DND-41 (cell line): ENCODE data around the gene ST8SIA1.

Source experiments
- ATAC-seq: fragments of 200-7000 bp; cut with Tn5 transposase; 3 replicates; pipeline ENCODE4 v1.9.1; 2021; ENCODE audit warnings: low read depth; ENCODE audit not compliant: insufficient read depth
- DNase-seq: peaks from one replicate; pipeline ENCODE4 v3.0.0-alpha.2; 2020
- H2AFZ ChIP-seq: 2 replicates; pipeline ENCODE4 v1.6.0; 2012; ENCODE audit warnings: low read depth, low read length
- H3K27ac ChIP-seq: 2 replicates; pipeline ENCODE4 v1.5.1; 2012; ENCODE audit warnings: low read length, inconsistent platforms
- H3K27me3 ChIP-seq: fragments of 200-600 bp; sonication (generic); 2 replicates; pipeline ENCODE4 v1.6.0; 2012; ENCODE audit warnings: low read length, mild to moderate bottlenecking, inconsistent platforms; ENCODE audit not compliant: insufficient read depth, poor library complexity
- H3K36me3 ChIP-seq: 2 replicates; pipeline ENCODE4 v1.5.1; 2012; ENCODE audit warnings: low read length, inconsistent platforms; ENCODE audit not compliant: insufficient read depth
- H3K4me1 ChIP-seq: 2 replicates; pipeline ENCODE4 v1.5.1; 2012; ENCODE audit warnings: mild to moderate bottlenecking, low read length; ENCODE audit not compliant: insufficient read depth
- H3K4me2 ChIP-seq: 2 replicates; pipeline ENCODE4 v1.6.0; 2012; ENCODE audit warnings: mild to moderate bottlenecking, moderate library complexity, low read length, inconsistent platforms; ENCODE audit not compliant: insufficient read depth
- H3K4me3 ChIP-seq, 2 experiments: fragments of 200-600 bp in 1 of 2; shearing (Covaris generic) in 1 of 2; 2 replicates each; pipeline ENCODE4 v1.5.1; 2012 to 2016; ENCODE audit warnings: inconsistent platforms in 2 of 2, low read length in 2 of 2, mild to moderate bottlenecking in 2 of 2, low read depth in 1 of 2, moderate library complexity in 1 of 2
- H3K79me2 ChIP-seq: 2 replicates; pipeline ENCODE4 v1.6.0; 2012; ENCODE audit warnings: low read length, inconsistent platforms; ENCODE audit not compliant: insufficient read depth
- H3K9ac ChIP-seq: 2 replicates; pipeline ENCODE4 v1.6.0; 2012; ENCODE audit warnings: low read depth, mild to moderate bottlenecking, inconsistent platforms, low read length, moderate library complexity
- H3K9me3 ChIP-seq: 2 replicates; pipeline ENCODE4 v1.5.1; 2012; ENCODE audit warnings: low read length, moderate library complexity, mild to moderate bottlenecking, inconsistent platforms; ENCODE audit not compliant: insufficient read depth, severe bottlenecking
- H4K20me1 ChIP-seq: 2 replicates; pipeline ENCODE4 v1.6.0; 2012; ENCODE audit warnings: low read length; ENCODE audit not compliant: insufficient read depth
- CTCF ChIP-seq: IDR thresholded peaks from 2 replicates; pipeline ENCODE4 v1.5.1; 2012; ENCODE audit warnings: borderline replicate concordance, low read length, moderate library complexity, mild to moderate bottlenecking; ENCODE audit not compliant: poor library complexity, severe bottlenecking; ENCODE audit errors: extremely low read depth
- EZH2 ChIP-seq: IDR thresholded peaks from 3 replicates; pipeline ENCODE4 v1.6.1; 2012; ENCODE audit warnings: borderline replicate concordance, low read depth, mild to moderate bottlenecking, moderate library complexity, low read length, inconsistent platforms; ENCODE audit not compliant: severe bottlenecking

The ST8SIA1 gene

GRCh38 chr12:22272335-22273151 lies 62.0 kb downstream of the ST8SIA1 start:
- no peak overlapping the region for H3K9ac ChIP-seq
- H3K9me3 ChIP-seq: no peaks in the 10 kb centered on the region
- H3K4me1 ChIP-seq: no peaks in the 10 kb centered on the region
- H3K27ac ChIP-seq: no peak overlapping the region
- H3K36me3 ChIP-seq: no peaks in the 10 kb centered on the region
- no peak for DNase-seq
- no peak for TF ChIP-seq EZH2
- TF ChIP-seq CTCF: no peak
- no peaks in the 10 kb centered on the region for H3K79me2 ChIP-seq
- no peaks in the 10 kb centered on the region for H3K27me3 ChIP-seq
- H3K4me3 ChIP-seq: no peak overlapping the region
- no peak overlapping the region for H3K4me2 ChIP-seq
- ATAC-seq: no peak
- H4K20me1 ChIP-seq: no peaks in the 10 kb centered on the region
- H2AFZ ChIP-seq: no peak overlapping the region

DNA sequence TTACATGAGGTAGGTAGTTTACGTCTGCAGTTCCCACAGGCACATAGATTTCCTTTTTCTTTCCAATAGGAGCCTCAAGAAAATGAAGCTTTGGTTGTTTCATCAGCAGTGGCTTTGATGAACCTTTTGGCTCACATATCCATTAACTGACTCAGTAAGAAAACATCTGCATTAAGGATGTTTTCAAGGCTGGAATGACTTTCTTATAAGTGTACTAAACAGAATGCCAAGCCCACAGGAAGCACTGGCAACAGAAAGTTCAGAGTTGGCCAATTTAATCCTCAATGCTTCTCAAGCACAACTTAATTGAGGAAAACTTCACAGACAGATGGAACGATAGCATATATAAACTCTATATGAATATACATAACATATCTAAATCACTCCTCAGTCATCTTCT lies 63.5 kb downstream of the ST8SIA1 start:
- H3K27ac ChIP-seq: no peak overlapping the region
- DNase-seq: no peak

GRCh38 chr12:22268973-22269372 lies 65.5 kb downstream of the ST8SIA1 start:
- Histone ChIP-seq H3K36me3 (no peaks in the 10 kb centered on the region), H3K4me2 (no peak overlapping the region), H4K20me1 (no peaks in the 10 kb centered on the region), H3K4me3 (no peak overlapping the region), H3K79me2 (no peaks in the 10 kb centered on the region), H3K4me1 (no peaks in the 10 kb centered on the region), H3K27me3 (peaks cover 4% of the 10 kb centered on the region), H3K27ac (no peak overlapping the region), H3K9me3 (no peaks in the 10 kb centered on the region), H2AFZ (no peak overlapping the region), H3K9ac (no peak overlapping the region)
- TF ChIP-seq EZH2 (no peak), CTCF (no peak)
- DNase-seq (no peak), ATAC-seq (no peak)

More for the DNA sequence above, 63.5 kb downstream of the ST8SIA1 start:
- Histone ChIP-seq H3K79me2 (no peaks in the 10 kb centered on the region), H3K4me3 (no peak overlapping the region), H3K9me3 (no peaks in the 10 kb centered on the region), H4K20me1 (no peaks in the 10 kb centered on the region), H2AFZ (no peak overlapping the region), H3K9ac (no peak overlapping the region), H3K27me3 (no peaks in the 10 kb centered on the region), H3K4me2 (no peak overlapping the region), H3K4me1 (no peaks in the 10 kb centered on the region), H3K36me3 (no peaks in the 10 kb centered on the region)
- ATAC-seq: no peak
- no peak for TF ChIP-seq EZH2
- TF ChIP-seq CTCF: no peak
